ENCODE measurements around the gene LONRF3.
A peak's percentile ranks its signal among the peaks of the same experiment; 100 is the strongest.

DNA sequence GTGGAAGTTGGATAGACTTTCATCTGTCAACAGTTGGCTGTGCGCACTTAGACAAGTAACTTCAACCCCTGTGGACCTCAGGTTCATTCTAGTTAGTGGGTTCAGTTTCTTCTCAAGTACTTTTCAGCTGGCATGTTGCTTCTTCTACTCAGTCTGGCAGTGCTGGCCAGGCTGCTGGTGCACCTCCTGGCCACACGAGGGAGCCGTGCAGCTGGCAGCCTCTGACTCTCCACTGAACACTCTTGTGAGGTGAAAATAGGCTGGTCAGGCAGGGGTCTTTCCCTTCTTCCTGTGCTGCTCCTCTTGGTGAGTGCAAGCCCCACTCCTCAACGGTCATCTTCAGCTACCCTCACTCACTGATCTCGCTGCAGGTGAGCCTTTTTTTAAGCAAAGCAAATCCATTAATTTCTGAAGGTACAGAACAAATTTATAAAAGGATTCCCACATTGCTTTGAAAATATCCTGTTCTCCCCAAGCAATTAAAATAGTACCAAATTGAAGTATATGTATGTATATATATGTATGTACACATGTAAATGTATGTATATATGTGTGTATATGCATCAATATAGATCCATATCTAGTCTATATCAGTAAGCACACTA lies 30.6 kb downstream of the LONRF3 start:
- TF ChIP-seq, protein P1, sequence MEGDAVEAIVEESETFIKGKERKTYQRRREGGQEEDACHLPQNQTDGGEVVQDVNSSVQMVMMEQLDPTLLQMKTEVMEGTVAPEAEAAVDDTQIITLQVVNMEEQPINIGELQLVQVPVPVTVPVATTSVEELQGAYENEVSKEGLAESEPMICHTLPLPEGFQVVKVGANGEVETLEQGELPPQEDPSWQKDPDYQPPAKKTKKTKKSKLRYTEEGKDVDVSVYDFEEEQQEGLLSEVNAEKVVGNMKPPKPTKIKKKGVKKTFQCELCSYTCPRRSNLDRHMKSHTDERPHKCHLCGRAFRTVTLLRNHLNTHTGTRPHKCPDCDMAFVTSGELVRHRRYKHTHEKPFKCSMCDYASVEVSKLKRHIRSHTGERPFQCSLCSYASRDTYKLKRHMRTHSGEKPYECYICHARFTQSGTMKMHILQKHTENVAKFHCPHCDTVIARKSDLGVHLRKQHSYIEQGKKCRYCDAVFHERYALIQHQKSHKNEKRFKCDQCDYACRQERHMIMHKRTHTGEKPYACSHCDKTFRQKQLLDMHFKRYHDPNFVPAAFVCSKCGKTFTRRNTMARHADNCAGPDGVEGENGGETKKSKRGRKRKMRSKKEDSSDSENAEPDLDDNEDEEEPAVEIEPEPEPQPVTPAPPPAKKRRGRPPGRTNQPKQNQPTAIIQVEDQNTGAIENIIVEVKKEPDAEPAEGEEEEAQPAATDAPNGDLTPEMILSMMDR (IDR thresholded peaks at IDR 0.05), result peak; percentile 69 to 97 (median 94)
- no peak for TF ChIP-seq POLR2A (IDR thresholded peaks at IDR 0.05)

Measured in right lobe of liver (tissue), 4 donors.